ENCODE measurements around the gene RCN1. TPM values are rescaled to one million over a fixed set of nuclear protein-coding genes. Genes with fewer than 3 reads are reported as not detected.

Gene RCN1
- total and polyA plus RNA-seq, 2 donors from 2014 or later: 82.0 to 85.0 TPM

GRCh38 chr11:32113200-32113919 lies 22.5 kb downstream of the RCN1 start:
- H3K27ac ChIP-seq (ENCODE audit: low read depth in 2 of 2, low read length in 2 of 2): no peak overlapping the region
- no peaks in the 10 kb centered on the region for H3K36me3 ChIP-seq (ENCODE audit: control insufficient read depth in 2 of 3, insufficient read depth in 3 of 3, low read length in 3 of 3)
- TF ChIP-seq, protein P1, sequence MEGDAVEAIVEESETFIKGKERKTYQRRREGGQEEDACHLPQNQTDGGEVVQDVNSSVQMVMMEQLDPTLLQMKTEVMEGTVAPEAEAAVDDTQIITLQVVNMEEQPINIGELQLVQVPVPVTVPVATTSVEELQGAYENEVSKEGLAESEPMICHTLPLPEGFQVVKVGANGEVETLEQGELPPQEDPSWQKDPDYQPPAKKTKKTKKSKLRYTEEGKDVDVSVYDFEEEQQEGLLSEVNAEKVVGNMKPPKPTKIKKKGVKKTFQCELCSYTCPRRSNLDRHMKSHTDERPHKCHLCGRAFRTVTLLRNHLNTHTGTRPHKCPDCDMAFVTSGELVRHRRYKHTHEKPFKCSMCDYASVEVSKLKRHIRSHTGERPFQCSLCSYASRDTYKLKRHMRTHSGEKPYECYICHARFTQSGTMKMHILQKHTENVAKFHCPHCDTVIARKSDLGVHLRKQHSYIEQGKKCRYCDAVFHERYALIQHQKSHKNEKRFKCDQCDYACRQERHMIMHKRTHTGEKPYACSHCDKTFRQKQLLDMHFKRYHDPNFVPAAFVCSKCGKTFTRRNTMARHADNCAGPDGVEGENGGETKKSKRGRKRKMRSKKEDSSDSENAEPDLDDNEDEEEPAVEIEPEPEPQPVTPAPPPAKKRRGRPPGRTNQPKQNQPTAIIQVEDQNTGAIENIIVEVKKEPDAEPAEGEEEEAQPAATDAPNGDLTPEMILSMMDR (IDR thresholded peaks at IDR 0.05; ENCODE audit: borderline replicate concordance, extremely low read depth, insufficient read depth): no peak
- no peak overlapping the region for H3K9ac ChIP-seq (ENCODE audit: low read length in 3 of 3)
- no peaks in the 10 kb centered on the region for H3K4me1 ChIP-seq (ENCODE audit: control insufficient read depth in 2 of 3, insufficient read depth in 2 of 3, low read depth in 1 of 3, low read length in 3 of 3)
- H3K9me3 ChIP-seq (ENCODE audit: control insufficient read depth in 2 of 3, insufficient read depth in 1 of 3, low read length in 3 of 3): no peaks in the 10 kb centered on the region
- H3K4me3 ChIP-seq (ENCODE audit: low read length in 3 of 3): peak overlapping the region in 1 of 3 donors; percentile 7
- H3K27me3 ChIP-seq (ENCODE audit: control insufficient read depth, insufficient read depth, low read length): no peaks in the 10 kb centered on the region
- peak in 2 of 5 donors; percentile 23 to 41 for DNase-seq
- no peak for FAIRE-seq
- intact Hi-C loops (cut with DNase I): no loop called here

DNA sequence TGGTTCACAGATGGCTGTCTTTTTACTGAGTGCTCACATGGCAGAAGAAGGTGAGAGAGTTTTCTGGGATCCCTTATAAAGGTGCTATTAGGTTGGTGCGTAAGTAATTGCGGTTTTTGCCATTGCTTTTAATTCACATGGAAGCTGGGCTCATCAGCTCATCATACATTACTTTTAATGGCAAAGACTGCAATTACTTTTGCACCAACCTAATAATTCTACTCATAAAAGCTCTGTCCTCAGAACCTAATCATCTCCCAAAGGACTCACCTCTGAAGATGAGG lies 23.0 kb downstream of the RCN1 start:
- no peaks in the 10 kb centered on the region for H3K27me3 ChIP-seq (ENCODE audit: control insufficient read depth, insufficient read depth, low read length)
- intact Hi-C loops (cut with DNase I): no loop called here
- H3K4me3 ChIP-seq (ENCODE audit: low read length in 3 of 3): no peak overlapping the region
- FAIRE-seq (no peak), DNase-seq (no peak)
- H3K36me3 ChIP-seq (ENCODE audit: control insufficient read depth in 2 of 3, insufficient read depth in 3 of 3, low read length in 3 of 3): no peaks in the 10 kb centered on the region
- no peaks in the 10 kb centered on the region for H3K9me3 ChIP-seq (ENCODE audit: control insufficient read depth in 2 of 3, insufficient read depth in 1 of 3, low read length in 3 of 3)
- TF ChIP-seq, protein P1 (IDR thresholded peaks at IDR 0.05; ENCODE audit: borderline replicate concordance, extremely low read depth, insufficient read depth): no peak
- H3K9ac ChIP-seq (ENCODE audit: low read length in 3 of 3): no peak overlapping the region
- no peak overlapping the region for H3K27ac ChIP-seq (ENCODE audit: low read depth in 2 of 2, low read length in 2 of 2)
- H3K4me1 ChIP-seq (ENCODE audit: control insufficient read depth in 2 of 3, insufficient read depth in 2 of 3, low read depth in 1 of 3, low read length in 3 of 3): no peaks in the 10 kb centered on the region

GRCh38 chr11:32115446-32115845 lies 24.6 kb downstream of the RCN1 start:
- Histone ChIP-seq H3K9ac (ENCODE audit: low read length in 3 of 3) (no peak overlapping the region), H3K9me3 (ENCODE audit: control insufficient read depth in 2 of 3, insufficient read depth in 1 of 3, low read length in 3 of 3) (no peaks in the 10 kb centered on the region), H3K36me3 (ENCODE audit: control insufficient read depth in 2 of 3, insufficient read depth in 3 of 3, low read length in 3 of 3) (no peaks in the 10 kb centered on the region), H3K4me3 (ENCODE audit: low read length in 3 of 3) (no peak overlapping the region), H3K27ac (ENCODE audit: low read depth in 2 of 2, low read length in 2 of 2) (no peak overlapping the region), H3K4me1 (ENCODE audit: control insufficient read depth in 2 of 3, insufficient read depth in 2 of 3, low read depth in 1 of 3, low read length in 3 of 3) (no peaks in the 10 kb centered on the region), H3K27me3 (ENCODE audit: control insufficient read depth, insufficient read depth, low read length) (no peaks in the 10 kb centered on the region)
- FAIRE-seq: no peak
- TF ChIP-seq, protein P1 (IDR thresholded peaks at IDR 0.05; ENCODE audit: borderline replicate concordance, extremely low read depth, insufficient read depth): no peak
- intact Hi-C loops (cut with DNase I): no loop called here
- no peak for DNase-seq

GRCh38 chr11:32116668-32117067 lies 25.8 kb downstream of the RCN1 start:
- Histone ChIP-seq H3K4me1 (ENCODE audit: control insufficient read depth in 2 of 3, insufficient read depth in 2 of 3, low read depth in 1 of 3, low read length in 3 of 3) (no peaks in the 10 kb centered on the region), H3K27ac (ENCODE audit: low read depth in 2 of 2, low read length in 2 of 2) (no peak overlapping the region), H3K9ac (ENCODE audit: low read length in 3 of 3) (no peak overlapping the region), H3K4me3 (ENCODE audit: low read length in 3 of 3) (no peak overlapping the region), H3K36me3 (ENCODE audit: control insufficient read depth in 2 of 3, insufficient read depth in 3 of 3, low read length in 3 of 3) (no peaks in the 10 kb centered on the region), H3K9me3 (ENCODE audit: control insufficient read depth in 2 of 3, insufficient read depth in 1 of 3, low read length in 3 of 3) (no peaks in the 10 kb centered on the region), H3K27me3 (ENCODE audit: control insufficient read depth, insufficient read depth, low read length) (no peaks in the 10 kb centered on the region)
- intact Hi-C loops (cut with DNase I): no loop called here
- DNase-seq (no peak), FAIRE-seq (no peak)
- TF ChIP-seq, protein P1 (IDR thresholded peaks at IDR 0.05; ENCODE audit: borderline replicate concordance, extremely low read depth, insufficient read depth): no peak

Data from kidney (tissue), 14 donors.